Dermis blood vessel endothelial cell (primary cell): Measurements from ENCODE around the gene MAML2. TPM values are rescaled to one million over a fixed set of nuclear protein-coding genes. Genes with fewer than 3 reads are reported as not detected.
A peak's percentile ranks its signal among the peaks of the same experiment; 100 is the strongest.

Experiments
- DNase-seq: peaks from one replicate; pipeline ENCODE4 v3.0.0; 2010
- total RNA-seq: library from RNA; depleted of rRNA; stranded (reverse); fragments of >200 nt; gene quantifications from 2 replicates; pipeline ENCODE4 v1.2.3, GENCODE V29; 2014

MAML2 gene
- total RNA-seq, 1 donor from 2014 or later, result 6.3 TPM

DNA sequence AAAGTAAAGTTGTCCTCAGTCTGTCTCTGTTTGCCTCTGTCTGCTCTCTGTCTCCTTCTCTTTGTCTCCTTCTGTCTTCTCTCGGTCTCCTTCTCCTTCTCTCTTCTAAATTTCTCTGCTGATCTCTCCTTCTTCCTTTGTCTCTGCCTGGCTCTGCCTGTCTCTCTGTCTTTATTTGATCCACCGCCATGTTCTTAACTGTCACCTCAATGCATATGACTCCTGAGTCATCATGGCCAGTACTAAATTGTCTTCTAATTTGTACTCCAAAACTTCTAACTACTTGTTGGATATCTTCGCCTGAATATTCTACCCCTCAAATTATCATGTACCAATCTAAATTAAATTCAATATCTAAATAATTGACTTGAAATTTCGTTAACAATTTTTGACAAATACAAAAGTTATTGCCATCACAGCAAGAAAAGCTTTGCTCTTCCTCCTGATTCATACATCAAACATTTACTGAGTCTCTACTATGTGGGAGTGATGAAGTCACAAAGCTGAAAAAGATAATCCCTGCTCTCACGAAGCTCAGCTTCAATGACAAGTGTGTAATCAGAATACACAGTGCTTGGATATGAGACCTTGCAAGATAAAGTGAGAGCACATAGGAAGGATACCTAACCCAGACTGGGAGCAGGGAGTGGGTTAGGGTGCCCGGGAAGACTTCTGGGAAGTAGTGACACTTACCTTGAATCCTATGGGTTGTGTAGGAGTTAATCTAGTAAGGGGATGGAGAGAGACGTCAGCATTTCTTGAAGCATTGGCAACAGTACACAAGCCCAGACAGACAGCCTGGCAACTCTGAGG lies 193.0 kb downstream of the MAML2 start:
- DNase-seq, result no peak

DNA sequence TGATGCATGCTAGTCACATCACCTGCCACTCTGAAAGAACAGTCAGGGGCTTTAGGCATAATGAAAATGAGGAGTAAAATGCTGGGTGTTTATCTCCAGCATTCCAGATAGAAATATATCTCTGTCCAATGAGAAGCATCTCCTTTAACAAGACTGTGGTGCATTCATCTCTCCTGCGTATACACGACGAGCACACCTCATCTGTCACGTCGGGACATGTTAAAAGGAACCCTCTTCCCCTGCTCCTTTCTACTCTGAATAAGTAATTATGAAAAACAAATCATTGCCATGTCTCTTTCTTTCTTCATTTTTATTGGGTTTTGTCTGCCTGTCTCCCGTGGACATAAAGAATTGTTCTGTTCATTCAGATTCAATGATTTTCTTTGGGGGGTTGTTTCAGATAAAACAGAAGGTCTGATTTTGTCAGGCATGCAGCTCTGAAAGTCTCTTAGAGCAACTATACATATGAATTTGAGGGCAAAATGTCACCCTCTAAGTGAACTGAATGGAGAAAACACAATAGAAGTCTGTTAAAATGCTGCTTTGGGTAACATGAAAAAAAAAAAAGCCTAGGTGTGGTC lies 195.0 kb downstream of the MAML2 start:
- no peak for DNase-seq

DNA sequence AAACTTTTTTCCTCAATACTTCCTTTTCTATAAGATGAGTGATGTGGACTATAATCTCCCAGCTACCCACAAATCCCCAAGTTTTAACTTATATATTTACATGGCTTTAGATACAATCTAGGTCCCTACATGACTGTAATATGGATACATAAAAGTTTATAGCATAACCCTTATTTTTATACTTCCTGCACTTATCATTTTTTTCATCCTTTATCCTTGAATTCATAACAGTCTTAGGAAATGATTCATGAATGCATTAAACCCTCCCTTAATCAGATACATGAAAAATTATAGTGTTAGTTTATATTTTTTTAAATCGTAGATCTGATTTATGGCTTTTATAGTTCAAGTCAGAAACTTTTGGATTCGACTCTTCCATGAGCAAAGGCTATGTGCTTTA lies 195.8 kb downstream of the MAML2 start:
- peak; percentile 19 for DNase-seq

DNA sequence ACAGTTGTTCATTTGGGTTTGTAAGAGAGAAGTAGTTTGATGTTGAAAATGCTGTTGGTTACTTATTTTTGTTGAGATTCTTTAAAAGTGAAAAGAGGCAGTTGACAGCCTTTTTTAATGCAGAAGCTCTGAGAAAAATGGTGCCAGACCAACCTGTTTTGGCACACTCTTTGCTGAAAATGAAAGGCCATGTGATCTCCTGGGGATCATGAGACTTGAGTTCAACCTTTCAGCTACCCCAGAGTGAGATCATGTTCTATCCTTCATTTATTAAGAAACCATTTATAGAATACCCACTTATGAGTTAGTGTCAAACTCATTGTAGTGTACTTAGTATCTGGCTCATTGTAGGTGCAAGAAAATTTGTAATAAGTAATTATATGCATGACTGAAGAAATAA lies 196.2 kb downstream of the MAML2 start:
- DNase-seq, result no peak

DNA sequence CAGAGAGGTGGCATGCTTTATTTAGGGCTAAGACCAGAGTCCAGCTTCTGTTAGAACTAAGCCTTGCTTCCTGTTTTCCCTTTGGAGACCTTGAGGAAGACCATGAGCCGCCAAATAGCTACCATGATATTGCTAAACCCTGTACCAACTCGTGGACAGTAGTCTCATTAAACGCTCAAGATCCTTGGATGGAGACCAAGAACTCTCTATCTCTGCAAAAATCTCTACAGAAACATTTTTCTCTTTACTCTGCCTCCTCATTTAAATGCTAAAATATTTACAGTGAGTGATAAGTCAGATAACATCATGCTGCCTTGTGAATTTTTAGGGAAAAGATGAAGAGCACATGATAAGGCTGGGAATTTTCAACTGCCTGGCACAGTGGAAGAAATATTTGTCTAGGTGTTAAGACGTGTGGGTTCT lies 197.8 kb downstream of the MAML2 start:
- peak; percentile 24 for DNase-seq

DNA sequence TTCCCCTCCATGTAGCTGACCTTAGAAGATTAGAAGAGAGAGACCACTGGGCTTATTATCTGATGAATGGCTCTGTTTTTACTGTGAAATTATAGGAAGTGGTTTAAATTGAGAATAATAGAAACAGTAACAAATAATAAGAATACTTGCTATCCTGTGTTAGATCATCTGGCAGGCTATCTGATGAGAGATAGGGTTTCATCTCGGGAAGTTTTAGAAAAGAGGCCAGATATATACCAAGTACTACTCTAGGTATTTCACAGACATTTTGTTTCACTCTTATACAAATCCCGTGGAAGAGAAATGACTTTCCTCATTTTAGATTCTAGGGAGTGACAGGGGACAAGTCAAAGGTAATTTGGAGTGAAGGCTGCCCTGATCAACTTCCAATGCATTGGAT lies 198.4 kb downstream of the MAML2 start:
- DNase-seq, result no peak

DNA sequence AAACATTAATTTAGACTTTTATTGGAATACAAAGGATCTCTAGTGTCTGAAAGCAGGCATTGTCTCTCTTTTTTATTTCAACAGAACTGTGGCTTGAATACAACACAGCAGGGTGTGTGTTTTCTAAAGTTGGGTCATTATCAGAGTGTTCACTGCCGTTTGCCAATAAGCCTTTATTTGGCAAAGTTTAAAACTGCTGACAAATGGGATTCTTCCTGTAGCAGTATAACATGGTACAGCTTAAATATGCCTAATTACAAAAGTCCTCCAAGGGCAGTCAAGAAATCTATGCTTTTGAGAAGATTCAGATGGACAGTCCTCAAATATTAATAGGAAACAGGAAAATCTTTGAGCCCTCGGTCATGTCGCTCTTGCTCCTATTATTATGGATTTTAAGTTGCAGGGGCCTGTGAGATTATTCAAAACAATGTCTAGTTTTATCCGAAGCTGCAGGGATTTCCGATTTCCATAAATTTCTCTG lies 199.9 kb downstream of the MAML2 start:
- DNase-seq, result peak; percentile 11

DNA sequence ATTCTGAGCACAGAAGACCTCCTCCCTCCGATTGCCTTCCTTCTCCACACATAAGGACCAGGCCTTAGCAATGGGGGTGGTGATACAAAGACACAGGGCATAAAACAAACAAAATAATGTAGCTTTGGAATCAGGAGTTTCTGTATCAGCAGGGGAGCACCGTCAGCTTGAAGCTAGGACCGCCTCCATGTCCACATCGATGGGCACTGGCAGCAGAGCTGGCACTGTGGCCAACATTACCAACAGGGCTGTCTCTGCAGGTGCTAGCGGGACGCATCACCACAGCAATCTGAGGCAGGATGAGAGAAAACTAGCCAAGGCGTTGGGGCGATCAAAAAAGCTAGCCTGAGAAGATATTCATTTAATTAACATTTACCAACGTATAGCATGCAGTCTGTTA lies 201.4 kb downstream of the MAML2 start:
- DNase-seq, result no peak

DNA sequence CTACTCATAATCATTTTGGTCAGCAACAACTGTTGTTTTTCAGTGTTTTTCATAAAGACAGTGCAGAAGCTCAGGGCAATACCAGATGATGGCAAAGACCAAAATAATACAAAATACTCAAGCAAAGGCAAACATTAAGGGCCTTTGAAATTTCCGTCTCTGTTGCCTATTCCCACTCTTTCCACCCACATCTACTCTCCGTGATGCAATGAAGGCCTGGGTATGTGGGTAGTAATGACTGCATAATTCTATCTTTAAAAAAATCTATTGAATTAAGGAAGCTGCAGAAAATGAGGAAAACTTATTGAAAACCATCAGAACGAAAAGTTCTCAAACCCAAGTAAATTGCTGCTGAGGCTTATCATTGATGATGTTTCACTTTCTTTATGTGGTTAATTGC lies 203.3 kb downstream of the MAML2 start:
- no peak for DNase-seq

DNA sequence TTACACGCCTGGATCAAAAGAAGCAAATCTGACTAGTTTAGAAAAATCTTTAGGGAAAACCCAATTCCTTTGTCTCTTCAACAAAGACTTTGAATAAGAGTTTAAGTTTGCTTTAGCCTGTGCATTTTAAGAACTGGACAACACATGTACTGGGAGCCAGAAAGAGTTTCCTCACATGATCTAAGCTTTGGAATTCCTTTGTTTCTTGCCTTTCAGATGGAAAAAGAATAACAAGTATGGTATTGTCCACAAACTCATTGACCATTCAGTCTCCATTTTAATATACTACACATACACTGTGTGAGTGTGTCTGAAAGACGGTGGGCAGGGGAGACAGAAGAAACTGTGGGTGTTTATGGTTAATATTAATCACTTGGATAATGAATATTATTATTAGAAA lies 205.6 kb downstream of the MAML2 start:
- peak; percentile 63 for DNase-seq

DNA sequence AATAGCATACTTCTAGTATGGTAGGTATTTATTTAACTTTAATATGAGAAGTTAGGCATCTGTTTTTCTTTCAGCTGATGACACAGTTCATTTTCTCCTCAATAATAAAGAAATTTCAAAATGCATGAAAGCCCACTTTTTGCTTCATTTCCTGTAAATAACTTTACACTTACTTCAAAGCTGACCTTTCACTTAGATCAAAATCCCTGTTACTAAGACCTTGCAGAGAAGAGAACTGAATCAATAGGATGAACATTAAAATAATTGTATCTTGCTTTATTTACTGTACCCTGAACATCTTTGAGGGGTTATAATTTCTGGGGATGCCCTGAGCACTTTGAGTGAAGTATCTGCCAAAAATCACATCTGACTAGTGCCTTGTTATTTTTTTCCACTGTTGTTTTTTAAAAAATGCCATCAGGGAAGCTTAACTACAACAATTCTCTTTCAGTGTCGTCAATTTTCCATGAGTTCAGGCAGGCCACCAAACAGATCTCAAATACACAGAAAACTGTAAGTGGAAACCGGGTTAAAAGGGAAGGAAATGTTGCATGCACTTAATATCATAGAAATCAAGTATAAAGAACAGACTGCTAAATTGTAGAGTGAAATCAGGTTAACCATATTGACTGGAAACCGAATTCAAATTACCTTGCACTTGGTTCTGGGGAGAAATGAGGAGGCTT lies 206.2 kb downstream of the MAML2 start:
- peak; percentile 65 for DNase-seq

DNA sequence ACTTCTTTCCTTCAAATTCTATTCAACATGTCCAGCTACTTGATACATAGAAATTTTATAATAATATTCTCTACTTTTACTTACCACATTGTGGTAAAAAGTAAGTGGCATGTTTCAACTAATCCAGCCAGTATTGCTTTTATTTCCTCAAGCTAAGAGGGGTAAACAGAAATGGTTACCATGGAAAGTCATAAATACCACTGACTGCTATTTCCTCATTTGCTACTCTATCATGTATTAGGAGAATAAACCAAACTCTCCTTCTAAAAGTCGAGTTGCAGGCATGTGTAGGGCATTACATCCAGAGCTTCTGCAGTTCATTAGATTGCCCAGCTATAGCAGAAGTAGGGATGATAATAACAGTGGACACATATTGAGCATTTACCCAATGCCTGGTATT lies 208.4 kb downstream of the MAML2 start:
- DNase-seq, result peak; percentile 61

DNA sequence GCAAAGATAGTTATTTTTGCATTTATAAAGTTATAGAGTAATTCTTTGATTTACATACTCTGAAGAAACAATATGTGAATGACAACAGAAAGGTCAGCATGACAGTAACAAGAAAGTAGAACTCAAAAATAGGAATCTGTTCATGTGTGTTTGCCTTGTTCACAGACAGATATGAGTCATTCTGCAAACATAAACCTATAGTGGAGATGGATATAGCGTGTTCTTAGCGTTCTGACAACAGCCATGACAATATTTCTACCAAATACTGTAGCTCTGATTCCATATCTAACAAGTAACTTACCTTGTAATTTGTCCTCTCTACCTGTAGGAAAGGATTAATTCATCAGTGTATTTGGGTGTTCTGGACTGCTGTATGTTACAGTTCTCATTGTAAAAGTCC lies 210.6 kb downstream of the MAML2 start:
- DNase-seq, result no peak

DNA sequence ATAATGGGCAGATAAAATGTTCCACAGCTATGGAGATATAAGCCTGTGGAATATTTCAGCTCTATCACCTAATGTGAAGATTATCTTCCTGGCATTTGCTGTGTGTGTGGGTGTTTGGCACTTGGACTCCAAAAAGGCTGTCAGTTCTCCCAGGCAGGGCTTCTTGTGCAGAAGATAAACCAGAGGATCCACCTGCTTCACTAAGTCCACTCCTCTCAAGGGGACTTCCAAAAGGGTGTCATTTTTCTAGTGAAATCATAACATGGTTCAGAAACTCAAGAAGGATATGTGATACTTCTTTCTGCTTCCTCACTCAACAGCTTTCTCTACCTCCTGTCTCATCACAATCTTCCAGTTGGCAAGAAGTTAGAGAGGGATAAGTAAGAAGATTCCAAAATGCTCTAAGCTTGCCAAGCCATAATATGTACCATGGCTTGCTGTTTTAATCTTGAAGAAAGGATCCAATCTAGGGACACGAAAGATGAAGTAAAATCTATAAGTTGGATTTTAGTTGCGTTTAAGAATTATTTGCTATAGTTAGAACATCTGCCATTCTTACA lies 212.9 kb downstream of the MAML2 start:
- no peak for DNase-seq

DNA sequence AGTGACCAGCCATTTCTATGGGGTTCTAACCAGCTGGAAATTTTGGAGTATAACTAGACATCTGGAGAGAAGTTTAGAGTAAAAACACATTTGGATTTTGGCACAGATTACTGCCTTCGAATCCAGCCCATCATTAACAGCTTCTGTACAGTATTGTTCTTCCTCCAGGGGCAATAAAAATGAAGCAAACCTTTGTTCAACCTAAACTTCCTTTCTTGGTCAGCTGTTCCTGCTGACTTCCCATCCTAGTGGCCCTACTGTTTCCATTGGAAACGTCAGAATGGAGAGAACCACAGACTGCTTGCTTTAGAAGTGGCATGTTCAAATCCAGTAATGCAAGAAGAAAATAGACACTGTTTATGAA lies 215.4 kb downstream of the MAML2 start:
- DNase-seq, result peak; percentile 55

DNA sequence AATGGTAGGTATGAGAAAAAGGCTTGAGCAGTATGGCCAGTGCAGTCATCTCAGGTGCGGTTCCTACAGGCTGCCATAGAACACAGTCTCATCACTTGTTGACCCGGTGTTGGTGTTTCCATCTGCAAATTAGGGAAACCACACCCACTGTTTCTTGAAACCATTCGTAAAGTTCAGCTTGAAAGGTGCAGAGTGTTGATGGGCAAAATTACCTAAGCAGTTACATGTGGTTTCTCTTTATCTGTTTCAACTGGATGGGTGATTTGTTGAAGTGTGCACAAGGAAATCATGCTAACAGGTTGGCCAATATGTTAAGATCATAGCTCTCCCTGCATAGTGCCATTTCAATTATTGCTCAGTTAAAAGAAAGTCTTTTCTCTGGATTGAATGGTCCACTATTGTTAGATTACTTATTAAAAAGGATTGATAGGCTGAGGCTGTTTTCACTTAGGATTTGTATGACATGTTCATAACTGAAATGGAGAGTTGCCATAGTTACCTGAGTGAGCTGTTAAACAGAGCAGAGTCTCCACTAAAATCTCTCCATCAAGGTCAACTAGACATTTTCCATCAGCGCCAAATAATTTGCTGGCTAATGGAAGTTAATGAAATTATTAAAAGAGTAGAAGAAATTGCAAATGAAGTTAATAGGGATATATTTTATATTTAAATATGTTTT lies 215.9 kb downstream of the MAML2 start:
- DNase-seq, result peak; percentile 42

DNA sequence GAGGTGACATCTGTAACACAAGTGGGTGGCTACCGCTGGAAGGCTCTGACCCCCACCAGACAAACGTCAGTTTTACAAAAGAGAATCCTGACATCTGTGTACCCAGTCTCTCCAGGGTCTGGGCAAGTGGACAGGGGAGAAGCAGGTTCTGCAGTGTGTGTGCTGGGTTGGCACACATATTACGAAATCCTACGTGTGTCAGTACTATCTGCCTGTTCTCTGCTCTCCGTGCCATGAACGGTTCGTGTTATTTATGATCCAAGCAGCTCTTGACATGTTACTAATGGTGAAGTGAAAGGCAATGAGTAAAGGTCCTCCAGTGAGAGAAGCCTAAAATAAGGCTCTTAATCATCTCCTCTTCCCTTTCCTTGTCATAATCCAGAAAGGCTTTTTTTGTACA lies 217.6 kb downstream of the MAML2 start:
- DNase-seq, result no peak

DNA sequence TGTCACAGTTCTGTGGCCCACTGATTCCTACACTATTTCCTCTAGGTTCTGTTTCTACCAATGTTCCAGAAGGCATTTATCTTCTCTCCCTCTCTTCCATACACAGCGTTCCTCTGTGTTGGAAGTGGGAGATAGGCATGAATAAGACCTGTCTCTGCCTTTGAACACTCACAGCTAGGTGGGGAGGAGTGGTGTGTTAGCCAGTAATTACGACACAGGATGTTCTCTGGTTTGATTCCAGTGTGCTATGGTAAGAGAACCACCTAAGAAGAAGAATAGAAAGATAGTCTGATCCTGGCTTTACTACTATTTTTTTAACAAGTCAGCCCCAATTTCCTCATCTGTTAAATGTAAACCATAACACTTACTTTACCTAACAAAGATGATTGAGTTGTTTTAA lies 218.8 kb downstream of the MAML2 start:
- no peak for DNase-seq

DNA sequence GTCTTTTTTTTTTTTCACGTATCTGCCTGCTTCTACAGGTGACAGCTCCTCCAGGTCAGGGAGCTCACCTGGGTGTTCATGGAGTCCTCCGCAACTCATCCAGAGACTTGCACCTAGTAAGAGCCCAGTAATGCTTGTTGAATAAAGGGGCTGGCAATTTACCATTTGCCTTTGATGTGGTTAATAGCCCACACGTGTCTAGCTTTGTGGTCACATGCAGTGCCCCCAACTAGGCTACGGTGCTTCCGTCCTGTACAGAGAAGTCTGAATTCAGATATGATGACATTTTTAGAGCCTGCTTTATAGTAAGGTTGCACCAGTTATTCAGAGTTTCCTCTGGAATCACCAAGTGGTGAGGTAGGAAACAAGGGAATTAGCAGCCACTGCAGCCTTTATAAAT lies 219.7 kb downstream of the MAML2 start:
- no peak for DNase-seq

DNA sequence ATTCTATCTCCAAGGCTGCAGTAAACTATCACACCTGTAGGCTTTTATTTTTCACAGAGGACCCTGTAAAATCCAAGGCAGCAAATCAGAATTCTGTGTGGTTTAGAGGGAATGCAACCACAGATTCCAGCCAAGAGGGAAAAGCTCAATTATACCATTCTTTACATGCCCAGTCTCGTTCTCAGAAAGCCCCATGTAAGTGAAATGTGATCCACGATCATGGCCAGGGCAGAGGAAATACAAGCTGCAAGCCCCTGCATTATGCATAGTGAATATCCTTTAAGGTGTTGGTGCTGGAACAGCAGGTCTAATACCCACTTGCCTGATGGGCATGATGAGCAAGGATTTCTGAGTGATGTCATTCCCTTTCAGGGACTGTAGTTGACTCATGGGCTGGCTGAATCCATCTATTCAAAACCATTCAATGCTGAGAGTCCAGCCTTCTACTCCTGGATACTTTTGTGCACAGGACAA lies 220.4 kb downstream of the MAML2 start:
- no peak for DNase-seq

DNA sequence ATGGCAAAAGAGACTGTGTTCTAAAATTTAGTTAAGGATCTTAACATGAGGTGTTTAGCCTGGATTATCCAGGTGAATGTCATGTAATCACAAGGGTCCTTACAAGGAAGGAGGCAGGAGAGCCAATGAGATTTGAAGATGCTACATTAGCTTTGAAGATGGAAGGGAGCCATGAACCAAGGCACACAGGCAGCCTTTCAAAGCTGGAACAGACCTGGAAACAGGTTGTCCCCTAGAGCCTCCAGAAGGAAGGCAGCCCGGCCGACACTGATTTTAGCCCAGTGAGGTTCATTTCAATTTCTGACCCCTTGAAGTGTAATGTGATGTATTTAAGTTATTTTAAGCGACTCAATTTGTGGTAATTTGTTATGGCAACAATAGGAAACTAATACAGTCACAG lies 223.8 kb downstream of the MAML2 start:
- DNase-seq, result no peak

DNA sequence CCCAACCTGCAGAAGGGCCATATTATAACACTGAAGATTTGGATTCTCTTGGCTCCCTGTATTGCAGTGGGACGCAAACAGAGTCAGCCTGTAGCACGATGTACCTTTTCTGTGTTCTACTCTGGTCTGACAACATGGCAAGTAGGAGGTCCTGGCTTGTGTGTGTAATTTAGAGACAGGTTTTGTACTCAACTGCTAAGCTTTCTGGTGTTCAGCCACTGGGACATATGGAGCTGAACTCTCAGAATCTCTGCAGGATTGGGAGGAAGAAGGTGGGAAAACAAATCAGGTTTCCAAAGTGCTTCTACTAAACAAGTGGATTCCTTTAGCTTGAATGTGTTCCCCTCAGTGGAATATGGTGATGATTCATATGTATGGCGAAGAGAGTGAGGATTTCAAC lies 226.6 kb downstream of the MAML2 start:
- no peak for DNase-seq
